HG03095 (cell line): ENCODE results near the gene ZNF747.
A peak's percentile ranks its signal among the peaks of the same experiment; 100 is the strongest.
"Not testable (repeated sequence)": the region's sequence is repeated elsewhere in the genome, so short reads cannot be mapped to it uniquely, and the experiment has no call there.

ENCODE experiments used
- ATAC-seq: cut with Tn5 transposase; IDR thresholded peaks from one replicate; pipeline ENCODE4 v1.9.1; 2021; ENCODE audit warnings: moderate library complexity; ENCODE audit not compliant: unreplicated experiment

The ZNF747 gene

GRCh38 chr16:30535106-30535776 lies 583 bp upstream of the ZNF747 start:
- ATAC-seq: no peak

GRCh38 chr16:30533748-30534367 lies 800 bp downstream of the ZNF747 start:
- ATAC-seq: peak; percentile 9

GRCh38 chr16:30533146-30533522 lies 1.5 kb downstream of the ZNF747 start:
- no peak for ATAC-seq

GRCh38 chr16:30532285-30533145 lies 2.1 kb downstream of the ZNF747 start:
- no peak for ATAC-seq

- ATAC-seq: no peak
Measured at GRCh38 chr16:30530163-30531037, 4.3 kb downstream of the ZNF747 start.

- ATAC-seq: no peak
Measured at GRCh38 chr16:30528799-30529457, 5.7 kb downstream of the ZNF747 start.

- no peak for ATAC-seq
Measured at GRCh38 chr16:30527635-30528178, 7.0 kb downstream of the ZNF747 start.

- ATAC-seq: peak; percentile 70
Measured at GRCh38 chr16:30526823-30527634, 7.6 kb downstream of the ZNF747 start.

GRCh38 chr16:30526137-30526822 lies 8.4 kb downstream of the ZNF747 start, which contains the start of gene ZNF768:
Gene ZNF768 (minus strand): TSS chr16:30526566. CDS start chr16:30526413, 153 bp downstream.
- ATAC-seq: peak; percentile 14

GRCh38 chr16:30525844-30526136 lies 8.9 kb downstream of the ZNF747 start:
- ATAC-seq: no peak

GRCh38 chr16:30524575-30525568 lies 9.8 kb downstream of the ZNF747 start:
- no peak for ATAC-seq

- ATAC-seq: no peak
Measured at GRCh38 chr16:30523768-30524574, 10.7 kb downstream of the ZNF747 start.

- not testable (repeated sequence) for ATAC-seq
Measured at GRCh38 chr16:30522702-30523463, 11.8 kb downstream of the ZNF747 start.

- no peak for ATAC-seq
Measured at GRCh38 chr16:30521873-30522641, 12.6 kb downstream of the ZNF747 start.

GRCh38 chr16:30521476-30521872 lies 13.2 kb downstream of the ZNF747 start:
- ATAC-seq: no peak
